Tibial nerve (tissue), 4 donors: ENCODE data around the gene CDH13.

ENCODE experiments used
- CTCF ChIP-seq, 5 experiments: fragments of 200-600 bp in 3 of 5; fragments of 450-650 bp in 2 of 5; sonication (generic) in 3 of 5; IDR thresholded peaks; one replicate each; pipeline ENCODE4 v1.5.1; 2016 to 2019; ENCODE audit warnings: antibody characterized with exemption in 5 of 5, mild to moderate bottlenecking in 3 of 5, moderate library complexity in 2 of 5
- EP300 ChIP-seq, 2 donors: sonication (generic); formaldehyde crosslinking; IDR thresholded peaks; one replicate each; pipeline ENCODE4 v1.6.1; 2017; ENCODE audit warnings: antibody characterized with exemption in 2 of 2, mild to moderate bottlenecking in 1 of 2
- POLR2A ChIP-seq, 2 donors: fragments of 450-650 bp; IDR thresholded peaks; one replicate each; pipeline ENCODE4 v1.6.1; 2017; ENCODE audit warnings: antibody characterized with exemption in 2 of 2, mild to moderate bottlenecking in 2 of 2, moderate library complexity in 2 of 2

DNA sequence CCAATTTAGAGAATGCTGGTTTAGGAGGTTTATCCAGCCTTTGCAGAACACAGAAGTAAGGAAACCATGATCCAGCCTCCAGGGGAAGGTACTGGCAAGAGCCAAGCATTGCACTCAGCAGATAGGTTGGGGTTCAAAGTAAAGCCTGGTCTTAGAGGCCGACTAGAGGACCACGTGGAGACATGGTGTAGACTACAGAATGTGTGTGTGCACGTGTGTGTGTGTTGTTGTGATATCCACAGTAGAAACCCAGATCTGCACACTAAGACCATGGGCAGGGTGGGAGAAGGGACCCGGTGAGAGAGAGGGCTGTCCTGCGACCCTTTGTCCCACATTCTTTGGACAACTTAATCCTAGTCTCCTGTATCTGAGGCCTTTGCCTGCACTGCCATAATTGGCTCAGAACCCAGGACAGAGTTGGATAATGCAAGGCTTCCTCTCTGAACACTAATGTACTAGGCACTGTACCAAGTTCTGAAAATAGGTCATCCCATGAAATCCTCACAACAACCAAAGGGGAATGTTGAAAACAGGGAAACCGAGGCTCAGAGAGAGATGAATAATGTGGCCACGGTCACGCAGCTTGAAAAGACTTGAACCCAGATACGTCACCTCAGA is 855.9 kb downstream of the CDH13 start:
- TF ChIP-seq CTCF (IDR thresholded peaks at IDR 0.05) = no peak
- no peak for TF ChIP-seq POLR2A (IDR thresholded peaks at IDR 0.05)
- TF ChIP-seq EP300 (IDR thresholded peaks at IDR 0.05) = no peak
